Neural cell (in vitro differentiated cells): ENCODE results near the gene ZFYVE28. TPM values are rescaled to one million over a fixed set of nuclear protein-coding genes. Genes with fewer than 3 reads are reported as not detected.

Experiments used
- H2AFZ ChIP-seq: fragments of 200-600, 300-800 bp; sonication (generic), shearing (Covaris generic); 2 replicates; pipeline ENCODE4 v1.6.0; 2014; ENCODE audit warnings: low read depth, mild to moderate bottlenecking, antibody characterized with exemption, low read length, moderate library complexity
- H3F3A ChIP-seq: fragments of 200-600 bp; shearing (Covaris generic); 2 replicates; pipeline ENCODE4 v1.6.1; 2016; ENCODE audit warnings: mild to moderate bottlenecking, moderate library complexity, mixed read lengths, antibody characterized with exemption, low read length; ENCODE audit not compliant: insufficient read depth, poor library complexity, severe bottlenecking
- H3K27ac ChIP-seq: fragments of 200-600, 300-800 bp; sonication (generic), shearing (Covaris generic); 2 replicates; pipeline ENCODE4 v1.5.1; 2014; ENCODE audit warnings: mild to moderate bottlenecking, low read length, moderate library complexity
- H3K27me3 ChIP-seq: fragments of 300-800, 200-600 bp; sonication (generic), shearing (Covaris generic); 2 replicates; pipeline ENCODE4 v1.6.0; 2014; ENCODE audit warnings: mild to moderate bottlenecking, low read depth, low read length, moderate library complexity; ENCODE audit not compliant: insufficient read depth
- H3K36me3 ChIP-seq: fragments of 300-800, 200-600 bp; sonication (generic), shearing (Covaris generic); 2 replicates; pipeline ENCODE4 v1.5.1; 2014; ENCODE audit warnings: mild to moderate bottlenecking, antibody characterized with exemption, low read length, moderate library complexity; ENCODE audit not compliant: insufficient read depth
- H3K4me2 ChIP-seq: fragments of 300-800, 200-600 bp; sonication (generic), shearing (Covaris generic); 2 replicates; pipeline ENCODE4 v1.6.0; 2014; ENCODE audit warnings: mild to moderate bottlenecking, low read length
- H3K4me3 ChIP-seq: fragments of 300-800, 200-600 bp; sonication (generic), shearing (Covaris generic); 2 replicates; pipeline ENCODE4 v1.5.1; 2014; ENCODE audit warnings: mild to moderate bottlenecking, low read length, moderate library complexity
- H3K79me2 ChIP-seq: fragments of 200-600 bp; shearing (Covaris generic); replicated peaks from 2 replicates; pipeline ENCODE4 v1.6.0; 2014; ENCODE audit warnings: mild to moderate bottlenecking, low read length, moderate library complexity; ENCODE audit not compliant: insufficient read depth
- H3K9ac ChIP-seq: fragments of 300-800, 200-600 bp; sonication (generic), shearing (Covaris generic); 2 replicates; pipeline ENCODE4 v1.6.1; 2016; ENCODE audit warnings: mild to moderate bottlenecking, low read length, mixed read lengths
- H3K9me2 ChIP-seq: fragments of 200-600 bp; shearing (Covaris generic); 2 replicates; pipeline ENCODE4 v1.6.1; 2016; ENCODE audit warnings: mild to moderate bottlenecking, low read length, mixed read lengths; ENCODE audit not compliant: insufficient read depth
- H3K9me3 ChIP-seq: fragments of 200-600, 300-800 bp; sonication (generic), shearing (Covaris generic); 2 replicates; pipeline ENCODE4 v1.6.1; 2016; ENCODE audit warnings: mild to moderate bottlenecking, mixed run types, low read length, moderate library complexity, mixed read lengths
- H4K20me1 ChIP-seq: fragments of 200-600 bp; shearing (Covaris generic); 2 replicates; pipeline ENCODE4 v1.6.1; 2016; ENCODE audit warnings: mild to moderate bottlenecking, mixed run types; ENCODE audit not compliant: insufficient read depth
- CTCF ChIP-seq: fragments of 450-650 bp; IDR thresholded peaks from 2 replicates; pipeline ENCODE4 v1.5.1; 2014; ENCODE audit warnings: antibody characterized with exemption, mild to moderate bottlenecking, moderate library complexity; ENCODE audit not compliant: poor library complexity, severe bottlenecking
- EP300 ChIP-seq: fragments of 450-650 bp; conservative IDR thresholded peaks from 2 replicates; pipeline ENCODE4 v1.6.1; 2014; ENCODE audit warnings: antibody characterized with exemption, mild to moderate bottlenecking, moderate library complexity; ENCODE audit not compliant: poor library complexity, severe bottlenecking
- EZH2 ChIP-seq: fragments of 200-600, 300-800 bp; shearing (Covaris generic), sonication (generic); IDR thresholded peaks from 2 replicates; pipeline ENCODE4 v1.6.1; 2014; ENCODE audit warnings: antibody characterized with exemption, low read length, borderline replicate concordance, mild to moderate bottlenecking; ENCODE audit not compliant: insufficient read depth, poor library complexity, severe bottlenecking
- MXI1 ChIP-seq: fragments of 450-650 bp; conservative IDR thresholded peaks from 2 replicates; pipeline ENCODE4 v1.6.1; 2014; ENCODE audit warnings: antibody characterized with exemption, mild to moderate bottlenecking; ENCODE audit not compliant: poor library complexity, severe bottlenecking
- POLR2AphosphoS5 ChIP-seq: IDR thresholded peaks from 2 replicates; pipeline ENCODE4 v1.6.1; 2012
- RAD21 ChIP-seq: fragments of 450-650 bp; conservative IDR thresholded peaks from 2 replicates; pipeline ENCODE4 v1.6.1; 2014; ENCODE audit warnings: antibody characterized with exemption, mild to moderate bottlenecking, moderate library complexity
- SMC3 ChIP-seq: fragments of 450-650 bp; conservative IDR thresholded peaks from 2 replicates; pipeline ENCODE4 v1.6.1; 2014; ENCODE audit warnings: antibody characterized with exemption, mild to moderate bottlenecking, moderate library complexity; ENCODE audit not compliant: poor library complexity
- TAF1 ChIP-seq: IDR thresholded peaks from 2 replicates; pipeline ENCODE4 v1.6.1; 2012; ENCODE audit warnings: low read depth
- polyA plus RNA-seq: library from polyadenylated mRNA; depleted of rRNA; stranded (reverse); fragments of >200 nt; gene quantifications from 2 replicates; pipeline ENCODE4 v1.2.3, GENCODE V29; 2014
- TF ChIP-seq, protein P1 (sequence below): IDR thresholded peaks from 2 replicates; pipeline ENCODE4 v1.6.1; 2012; ENCODE audit warnings: borderline replicate concordance

Gene ZFYVE28
- polyA plus RNA-seq, 1 donor from 2014 or later, result 2.4 TPM

DNA sequence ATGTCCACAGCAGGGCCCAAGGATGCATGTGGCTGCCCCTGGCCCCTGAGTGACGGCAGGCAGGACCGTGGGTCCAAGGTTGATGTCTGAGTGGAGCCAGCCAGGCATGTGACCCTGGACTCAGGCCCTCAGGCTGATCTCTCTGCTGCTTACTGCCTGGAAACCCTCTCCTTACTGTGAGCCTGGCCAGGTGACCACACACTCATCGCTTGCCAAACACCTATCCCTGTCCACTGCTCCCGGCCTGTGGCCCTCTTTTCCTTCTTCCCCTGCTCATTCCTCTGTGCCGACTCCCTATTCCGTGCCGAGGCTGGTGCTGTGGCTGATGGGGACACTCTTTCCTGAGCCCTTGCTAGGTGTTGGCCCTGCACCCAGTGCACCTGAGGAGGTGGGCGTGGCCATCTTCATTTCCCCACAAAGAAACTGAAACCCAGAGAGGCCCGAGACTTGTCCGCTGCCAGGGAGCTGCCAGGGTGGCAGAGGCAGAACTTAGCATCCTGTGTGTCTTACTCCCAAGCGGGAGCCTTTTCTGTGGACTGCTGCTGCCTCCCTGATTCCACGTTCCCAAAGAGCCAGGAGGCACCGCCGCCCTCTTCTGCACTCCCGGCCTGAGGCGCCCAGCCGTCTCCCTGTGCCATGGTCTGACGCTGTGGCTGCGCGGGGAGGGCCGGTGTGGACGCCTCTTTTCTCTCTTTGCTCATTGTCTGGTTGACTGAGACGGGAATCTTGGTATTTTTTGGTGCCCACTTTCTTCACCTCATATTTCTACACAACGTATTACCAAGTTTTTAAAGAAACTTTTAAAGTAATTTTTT, 39.2 kb upstream of the ZFYVE28 start:
- no peak overlapping the region for H3K4me3 ChIP-seq
- no peaks in the 10 kb centered on the region for H4K20me1 ChIP-seq
- no peak overlapping the region for H3K27ac ChIP-seq
- H3F3A ChIP-seq, result no peaks in the 10 kb centered on the region
- no peak overlapping the region for H3K9ac ChIP-seq
- no peaks in the 10 kb centered on the region for H3K79me2 ChIP-seq
- no peaks in the 10 kb centered on the region for H3K9me3 ChIP-seq
- H3K9me2 ChIP-seq, result no peaks in the 10 kb centered on the region
- H3K36me3 ChIP-seq, result no peaks in the 10 kb centered on the region
- TF ChIP-seq MXI1 (no peak), EP300 (no peak), EZH2 (no peak), RAD21 (no peak), CTCF (no peak), TAF1 (no peak), SMC3 (no peak), POLR2AphosphoS5 (no peak)
- TF ChIP-seq, protein P1, sequence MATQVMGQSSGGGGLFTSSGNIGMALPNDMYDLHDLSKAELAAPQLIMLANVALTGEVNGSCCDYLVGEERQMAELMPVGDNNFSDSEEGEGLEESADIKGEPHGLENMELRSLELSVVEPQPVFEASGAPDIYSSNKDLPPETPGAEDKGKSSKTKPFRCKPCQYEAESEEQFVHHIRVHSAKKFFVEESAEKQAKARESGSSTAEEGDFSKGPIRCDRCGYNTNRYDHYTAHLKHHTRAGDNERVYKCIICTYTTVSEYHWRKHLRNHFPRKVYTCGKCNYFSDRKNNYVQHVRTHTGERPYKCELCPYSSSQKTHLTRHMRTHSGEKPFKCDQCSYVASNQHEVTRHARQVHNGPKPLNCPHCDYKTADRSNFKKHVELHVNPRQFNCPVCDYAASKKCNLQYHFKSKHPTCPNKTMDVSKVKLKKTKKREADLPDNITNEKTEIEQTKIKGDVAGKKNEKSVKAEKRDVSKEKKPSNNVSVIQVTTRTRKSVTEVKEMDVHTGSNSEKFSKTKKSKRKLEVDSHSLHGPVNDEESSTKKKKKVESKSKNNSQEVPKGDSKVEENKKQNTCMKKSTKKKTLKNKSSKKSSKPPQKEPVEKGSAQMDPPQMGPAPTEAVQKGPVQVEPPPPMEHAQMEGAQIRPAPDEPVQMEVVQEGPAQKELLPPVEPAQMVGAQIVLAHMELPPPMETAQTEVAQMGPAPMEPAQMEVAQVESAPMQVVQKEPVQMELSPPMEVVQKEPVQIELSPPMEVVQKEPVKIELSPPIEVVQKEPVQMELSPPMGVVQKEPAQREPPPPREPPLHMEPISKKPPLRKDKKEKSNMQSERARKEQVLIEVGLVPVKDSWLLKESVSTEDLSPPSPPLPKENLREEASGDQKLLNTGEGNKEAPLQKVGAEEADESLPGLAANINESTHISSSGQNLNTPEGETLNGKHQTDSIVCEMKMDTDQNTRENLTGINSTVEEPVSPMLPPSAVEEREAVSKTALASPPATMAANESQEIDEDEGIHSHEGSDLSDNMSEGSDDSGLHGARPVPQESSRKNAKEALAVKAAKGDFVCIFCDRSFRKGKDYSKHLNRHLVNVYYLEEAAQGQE, result no peak
- H3K27me3 ChIP-seq, result no peaks in the 10 kb centered on the region
- H2AFZ ChIP-seq, result no peak overlapping the region
- H3K4me2 ChIP-seq, result no peak overlapping the region

DNA sequence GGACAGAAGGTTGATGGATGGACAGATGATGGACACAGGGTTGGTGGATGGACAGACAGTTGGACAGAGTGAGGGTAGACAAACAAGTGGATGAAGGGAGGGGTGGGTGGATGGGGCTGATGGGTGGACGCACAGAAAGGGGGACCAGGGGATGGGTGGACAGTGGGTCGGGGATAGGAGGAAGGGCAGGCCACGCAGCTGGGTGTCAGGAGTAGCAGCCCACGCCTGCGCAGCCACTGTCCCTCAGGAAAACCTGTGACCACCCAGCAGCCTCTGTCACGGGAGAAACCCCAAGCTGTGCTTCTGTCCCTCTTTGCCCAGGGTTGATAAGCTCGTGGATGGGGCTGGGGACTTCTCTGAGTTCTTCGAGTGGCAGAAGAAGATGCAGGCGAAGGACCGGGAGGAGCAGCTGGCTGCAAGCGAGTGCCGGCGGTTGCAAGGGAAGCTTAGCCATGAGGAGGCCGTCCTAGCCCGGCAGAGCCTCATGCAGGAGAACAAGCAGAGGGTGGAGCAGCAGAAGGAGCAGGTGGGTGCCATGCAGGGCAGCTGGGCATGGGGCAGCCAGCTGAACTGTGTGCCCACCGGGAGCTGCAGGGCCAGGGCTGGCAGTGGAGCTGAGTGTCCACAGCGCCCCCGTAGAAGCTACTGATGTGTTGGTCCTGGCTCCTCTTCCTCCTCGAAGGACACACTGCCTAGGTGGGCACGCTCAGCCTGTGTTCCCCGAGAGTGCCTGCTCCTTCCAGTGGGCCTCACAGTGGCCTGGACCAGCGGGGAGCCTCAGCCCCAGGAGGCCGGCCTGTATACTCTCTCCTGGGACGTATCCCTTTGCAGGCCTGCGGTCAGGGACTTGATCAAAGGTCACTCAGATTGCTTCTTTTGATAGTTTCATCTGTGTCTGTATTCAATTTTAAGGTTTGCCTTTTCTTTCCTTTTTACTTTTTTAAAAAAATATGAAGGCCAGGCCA, 33.7 kb upstream of the ZFYVE28 start:
- no peaks in the 10 kb centered on the region for H3K27me3 ChIP-seq
- H3K4me3 ChIP-seq, result no peak overlapping the region
- no peaks in the 10 kb centered on the region for H4K20me1 ChIP-seq

More for the DNA sequence above, 33.7 kb upstream of the ZFYVE28 start:
- Histone ChIP-seq H3K79me2 (no peaks in the 10 kb centered on the region), H3K27ac (no peak overlapping the region), H3F3A (no peaks in the 10 kb centered on the region), H3K36me3 (no peaks in the 10 kb centered on the region), H3K9ac (no peak overlapping the region), H3K9me3 (no peaks in the 10 kb centered on the region), H3K4me2 (no peak overlapping the region), H3K9me2 (no peaks in the 10 kb centered on the region), H2AFZ (no peak overlapping the region)
- TF ChIP-seq MXI1 (no peak), CTCF (no peak), EZH2 (no peak), POLR2AphosphoS5 (no peak), TAF1 (no peak), SMC3 (no peak), RAD21 (no peak), EP300 (no peak)
- TF ChIP-seq, protein P1, result no peak
